ENCODE data around the gene DYSF.

DNA sequence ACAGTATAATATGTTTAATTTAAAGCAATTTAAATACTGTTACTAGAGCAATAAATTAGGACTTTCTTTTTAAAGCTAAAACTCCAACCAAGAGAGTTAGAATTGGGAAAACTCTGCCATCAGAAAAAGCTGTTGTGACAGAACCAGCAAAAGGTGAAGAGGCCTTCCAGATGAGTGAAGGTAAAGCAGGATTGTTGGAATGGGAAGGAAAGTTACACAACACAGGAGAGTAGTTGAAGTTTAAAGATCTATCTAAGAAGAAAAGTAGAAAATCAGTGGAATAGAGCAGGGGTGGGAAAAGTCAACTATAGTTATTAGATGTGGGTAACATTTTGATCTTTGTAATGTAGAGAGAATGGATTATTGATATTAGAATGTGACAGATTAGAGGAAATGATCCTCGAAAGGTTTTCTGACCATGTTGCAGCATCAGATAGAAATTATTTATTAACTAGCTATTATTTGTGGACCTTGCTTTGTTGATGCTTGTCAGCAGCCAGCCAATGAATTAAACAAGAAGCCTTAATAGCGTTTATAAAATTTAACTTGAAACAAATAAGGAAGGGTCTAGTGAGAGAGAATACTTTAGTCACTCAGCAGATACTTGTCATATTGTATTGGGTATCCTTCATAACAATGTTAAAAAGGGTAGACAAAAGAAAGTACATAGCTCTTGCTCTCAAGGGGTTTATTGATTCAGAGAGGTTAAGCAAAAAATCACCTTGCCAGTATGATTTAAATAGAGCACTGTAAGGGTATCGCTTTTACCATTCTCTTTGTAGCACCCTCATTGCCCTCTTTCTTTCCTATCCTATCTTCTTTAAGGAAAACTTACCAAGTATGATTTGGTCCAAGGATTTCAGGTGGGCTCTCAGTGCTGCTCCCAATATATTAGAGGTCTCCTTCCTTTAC is 24.6 kb upstream of the DYSF start:
- no peak for TF ChIP-seq POLR2AphosphoS5 (IDR thresholded peaks at IDR 0.05; ENCODE audit: low read depth, low read length)
- TF ChIP-seq TAF1 (IDR thresholded peaks at IDR 0.05; ENCODE audit: borderline replicate concordance, low read depth, low read length) = no peak
